PC-9 (cell line): ENCODE results near the gene PCDHA10. TPM values are rescaled to one million over a fixed set of nuclear protein-coding genes. Genes with fewer than 3 reads are reported as not detected.
A peak's percentile ranks its signal among the peaks of the same experiment; 100 is the strongest.

ENCODE experiments used
- BruUV-seq: library from RNA; stranded (reverse); fragments of 400-500 nt; replicated peaks from 2 replicates; lab custom pipeline; 2021; lab: Mats Ljungman, UMichigan
- CTCF ChIA-PET: fragments of 300-600 bp; sonication (Branson Sonifier 250); formaldehyde crosslinking; loops from one replicate; lab custom pipeline; 2022; ENCODE audit warnings: antibody characterized with exemption; lab: Charles Lee
- POLR2A ChIA-PET: fragments of 300-600 bp; sonication (Branson Sonifier 250); formaldehyde crosslinking; loops from one replicate; lab custom pipeline; 2022; ENCODE audit warnings: antibody characterized with exemption; ENCODE audit not compliant: unreplicated experiment; lab: Charles Lee
- DNase-seq, 2 experiments: peaks; one replicate each; pipeline versions ENCODE4 v3.0.0 to v3.0.0-alpha.2; 2015 to 2022; ENCODE audit warnings: mixed read lengths in 1 of 2
- H2AFZ ChIP-seq: fragments of 200-600 bp; sonication (generic); 2 replicates; pipeline ENCODE4 v1.8.1; 2017; ENCODE audit warnings: antibody characterized with exemption
- H3F3A ChIP-seq: fragments of 200-600 bp; sonication (generic); 2 replicates; pipeline ENCODE4 v1.8.1; 2017; ENCODE audit warnings: antibody characterized with exemption, mild to moderate bottlenecking, low read depth; ENCODE audit not compliant: insufficient read depth
- H3K27ac ChIP-seq: fragments of 200-600 bp; sonication (generic); 2 replicates; pipeline ENCODE4 v1.6.1; 2016; ENCODE audit warnings: mixed run types
- H3K27me3 ChIP-seq: fragments of 200-600 bp; sonication (generic); 2 replicates; pipeline ENCODE4 v1.6.1; 2016; ENCODE audit warnings: low read depth, mixed run types; ENCODE audit not compliant: insufficient read depth
- H3K36me3 ChIP-seq: fragments of 200-600 bp; sonication (generic); 2 replicates; pipeline ENCODE4 v1.6.1; 2016; ENCODE audit warnings: low read depth, mixed run types
- H3K4me1 ChIP-seq: fragments of 200-600 bp; sonication (generic); replicated peaks from 2 replicates; pipeline ENCODE4 v1.6.1; 2016; ENCODE audit warnings: mixed run types; ENCODE audit not compliant: insufficient read depth
- H3K4me2 ChIP-seq: fragments of 200-600 bp; sonication (generic); 2 replicates; pipeline ENCODE4 v1.6.1; 2017; ENCODE audit warnings: mixed run types
- H3K4me3 ChIP-seq: fragments of 200-600 bp; sonication (generic); 2 replicates; pipeline ENCODE4 v1.6.1; 2016; ENCODE audit warnings: mixed run types
- H3K79me2 ChIP-seq: fragments of 200-600 bp; sonication (generic); 2 replicates; pipeline ENCODE4 v1.6.1; 2017; ENCODE audit warnings: low read depth, mixed run types
- H3K9me2 ChIP-seq: fragments of 200-600 bp; sonication (generic); 2 replicates; pipeline ENCODE4 v1.8.1; 2017; ENCODE audit warnings: mild to moderate bottlenecking; ENCODE audit not compliant: insufficient read depth
- H3K9me3 ChIP-seq: fragments of 200-600 bp; sonication (generic); 2 replicates; pipeline ENCODE4 v1.8.1; 2016; ENCODE audit warnings: low read depth; ENCODE audit not compliant: insufficient read depth
- H4K20me1 ChIP-seq: fragments of 200-600 bp; sonication (generic); 2 replicates; pipeline ENCODE4 v1.8.1; 2017; ENCODE audit not compliant: insufficient read depth
- EZH2 ChIP-seq: fragments of 200-600 bp; sonication (generic); IDR thresholded peaks from 2 replicates; pipeline ENCODE4 v1.8.0; 2017; ENCODE audit warnings: antibody characterized with exemption, low read depth
- intact Hi-C: fragments of 100-400 bp; cut with micrococcal nuclease; formaldehyde crosslinking; loops from one replicate; pipeline ENCODE4 v1.10.0; 2022; ENCODE audit not compliant: unreplicated experiment
- total RNA-seq: library from RNA; stranded (reverse); gene quantifications from 2 replicates; pipeline ENCODE4 v1.2.3, GENCODE V29; 2021
- TF ChIP-seq, protein P1 (sequence below): fragments of 200-600 bp; sonication (generic); conservative IDR thresholded peaks from 2 replicates; pipeline ENCODE4 v1.6.1; 2017; ENCODE audit warnings: mixed run types, antibody characterized with exemption, mild to moderate bottlenecking, moderate library complexity

Gene PCDHA10
- total RNA-seq, 1 experiment from 2014 or later, result not detected

DNA sequence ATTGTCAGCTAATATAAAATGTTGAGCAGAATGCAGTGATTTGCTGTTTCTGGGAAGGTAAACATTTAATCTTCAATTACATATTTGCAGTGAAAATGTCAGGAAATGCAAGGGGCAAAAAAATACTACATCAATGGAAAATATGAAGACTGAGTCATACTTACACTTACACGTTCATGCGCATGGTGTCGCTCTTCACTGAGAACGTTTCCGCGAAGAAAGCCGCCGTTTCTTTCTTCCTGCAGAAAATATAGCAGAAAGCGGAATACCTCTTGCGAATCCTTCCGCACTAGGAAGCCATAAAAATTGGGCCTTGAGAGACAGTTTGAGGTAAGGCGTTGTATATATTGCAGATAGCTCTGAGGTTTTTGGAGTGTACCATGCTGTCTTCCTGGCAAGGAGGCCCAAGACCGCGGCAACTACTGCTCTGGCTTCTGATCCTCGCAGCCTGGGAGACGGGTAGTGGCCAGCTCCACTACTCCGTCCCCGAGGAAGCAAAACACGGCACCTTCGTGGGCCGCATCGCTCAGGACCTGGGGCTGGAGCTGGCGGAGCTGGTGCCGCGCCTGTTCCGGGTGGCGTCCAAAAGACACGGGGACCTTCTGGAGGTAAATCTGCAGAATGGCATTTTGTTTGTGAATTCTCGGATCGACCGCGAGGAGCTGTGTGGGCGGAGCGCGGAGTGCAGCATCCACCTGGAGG is 26.3 kb downstream of the PCDHA10 start, which contains the start of gene PCDHA13:
TSS of gene PCDHA13 (plus strand) at position 236 of the 702 bp plus-strand sequence. CDS start at position 381, 145 bp downstream.
- Histone ChIP-seq H3K9me3 (peaks cover 6% of the 10 kb centered on the region), H3K4me2 (no peak within 1 kb of the TSS), H3K27ac (no peak within 1 kb of the TSS), H2AFZ (no peak within 1 kb of the TSS), H3K36me3 (no peaks in the 10 kb centered on the region), H4K20me1 (no peaks in the 10 kb centered on the region), H3K4me1 (no peaks in the 10 kb centered on the region), H3K4me3 (no peak within 1 kb of the TSS), H3F3A (no peaks in the 10 kb centered on the region), H3K79me2 (no peaks in the 10 kb centered on the region), H3K9me2 (no peaks in the 10 kb centered on the region; the same call in 1 of the 2 replicates), H3K27me3 (no peaks in the 10 kb centered on the region)
- BruUV-seq, result no TSS peak
- DNase-seq, result no peak
- intact Hi-C loops, result loop anchor here (1.0 to 5.0 kb wide), 2 partner anchors 40 to 158 kb away; no protein-coding TSS in a partner anchor
- CTCF ChIA-PET, result interaction anchor here (0.9 kb wide), 1 partner anchor 158 kb away, joined by 5 read pairs; no protein-coding TSS in a partner anchor
- TF ChIP-seq, protein P1, sequence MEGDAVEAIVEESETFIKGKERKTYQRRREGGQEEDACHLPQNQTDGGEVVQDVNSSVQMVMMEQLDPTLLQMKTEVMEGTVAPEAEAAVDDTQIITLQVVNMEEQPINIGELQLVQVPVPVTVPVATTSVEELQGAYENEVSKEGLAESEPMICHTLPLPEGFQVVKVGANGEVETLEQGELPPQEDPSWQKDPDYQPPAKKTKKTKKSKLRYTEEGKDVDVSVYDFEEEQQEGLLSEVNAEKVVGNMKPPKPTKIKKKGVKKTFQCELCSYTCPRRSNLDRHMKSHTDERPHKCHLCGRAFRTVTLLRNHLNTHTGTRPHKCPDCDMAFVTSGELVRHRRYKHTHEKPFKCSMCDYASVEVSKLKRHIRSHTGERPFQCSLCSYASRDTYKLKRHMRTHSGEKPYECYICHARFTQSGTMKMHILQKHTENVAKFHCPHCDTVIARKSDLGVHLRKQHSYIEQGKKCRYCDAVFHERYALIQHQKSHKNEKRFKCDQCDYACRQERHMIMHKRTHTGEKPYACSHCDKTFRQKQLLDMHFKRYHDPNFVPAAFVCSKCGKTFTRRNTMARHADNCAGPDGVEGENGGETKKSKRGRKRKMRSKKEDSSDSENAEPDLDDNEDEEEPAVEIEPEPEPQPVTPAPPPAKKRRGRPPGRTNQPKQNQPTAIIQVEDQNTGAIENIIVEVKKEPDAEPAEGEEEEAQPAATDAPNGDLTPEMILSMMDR, result no peak
- no peak for TF ChIP-seq EZH2
- POLR2A ChIA-PET, result no interaction called here

DNA sequence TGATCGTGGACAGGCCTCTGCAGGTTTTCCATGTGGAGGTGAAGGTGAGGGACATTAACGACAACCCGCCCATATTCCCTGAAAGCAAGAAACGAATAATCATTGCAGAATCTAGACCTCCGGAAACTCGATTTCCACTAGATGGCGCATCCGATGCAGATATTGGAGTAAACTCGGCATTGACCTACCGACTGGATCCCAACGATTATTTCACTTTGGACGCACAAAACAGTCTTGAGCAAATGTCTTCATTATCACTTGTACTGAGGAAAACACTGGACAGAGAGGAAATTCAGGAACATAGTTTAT is 26.8 kb downstream of the PCDHA10 start:
- no peak overlapping the region for H3K27ac ChIP-seq
- POLR2A ChIA-PET, result no interaction called here
- no peak overlapping the region for H3K4me2 ChIP-seq
- no peak for TF ChIP-seq EZH2
- TF ChIP-seq, protein P1, result 0 out of 2 replicates have a peak, but pooled peaks have one; percentile 26
- H3K4me1 ChIP-seq, result no peaks in the 10 kb centered on the region
- intact Hi-C loops, result loop anchor here (1.0 to 5.0 kb wide), 2 partner anchors 40 to 158 kb away; no protein-coding TSS in a partner anchor
- BruUV-seq, result no TSS peak
- H3K9me2 ChIP-seq, result no peaks in the 10 kb centered on the region; the same call in 1 of the 2 replicates
- H4K20me1 ChIP-seq, result no peaks in the 10 kb centered on the region
- H3K36me3 ChIP-seq, result no peaks in the 10 kb centered on the region
- H2AFZ ChIP-seq, result no peak overlapping the region
- no peak overlapping the region for H3K4me3 ChIP-seq
- DNase-seq, result no peak
- no peaks in the 10 kb centered on the region for H3F3A ChIP-seq
- H3K27me3 ChIP-seq, result 0 out of 2 replicates have a peak, but pooled peaks cover under 1% of the 10 kb centered on the region
- no peaks in the 10 kb centered on the region for H3K79me2 ChIP-seq
- CTCF ChIA-PET, result interaction anchor here (0.9 kb wide), 1 partner anchor 157 kb away, joined by 5 read pairs; no protein-coding TSS in a partner anchor
- H3K9me3 ChIP-seq, result peaks cover 6% of the 10 kb centered on the region

DNA sequence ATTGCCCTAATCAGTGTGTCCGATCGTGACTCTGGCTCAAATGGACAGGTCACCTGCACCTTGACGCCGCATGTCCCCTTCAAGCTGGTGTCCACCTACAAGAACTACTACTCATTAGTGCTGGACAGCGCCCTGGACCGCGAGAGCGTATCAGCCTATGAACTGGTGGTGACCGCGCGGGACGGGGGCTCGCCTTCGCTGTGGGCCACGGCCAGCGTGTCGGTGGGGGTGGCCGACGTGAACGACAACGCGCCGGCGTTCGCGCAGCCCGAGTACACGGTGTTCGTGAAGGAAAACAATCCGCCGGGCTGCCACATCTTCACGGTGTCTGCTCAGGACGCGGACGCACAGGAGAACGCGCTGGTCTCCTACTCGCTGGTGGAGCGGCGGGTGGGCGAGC is 27.7 kb downstream of the PCDHA10 start:
- Histone ChIP-seq H3K36me3 (no peaks in the 10 kb centered on the region), H3K27ac (no peak overlapping the region), H3K4me2 (no peak overlapping the region), H3K9me3 (peaks cover 6% of the 10 kb centered on the region), H4K20me1 (no peaks in the 10 kb centered on the region), H3K27me3 (0 out of 2 replicates have a peak, but pooled peaks cover 8% of the 10 kb centered on the region), H3K79me2 (no peaks in the 10 kb centered on the region), H2AFZ (no peak overlapping the region), H3K4me1 (no peaks in the 10 kb centered on the region), H3K9me2 (no peaks in the 10 kb centered on the region; the same call in 1 of the 2 replicates), H3K4me3 (no peak overlapping the region), H3F3A (no peaks in the 10 kb centered on the region)
- CTCF ChIA-PET, result no interaction called here
- no peak for DNase-seq
- POLR2A ChIA-PET, result no interaction called here
- intact Hi-C loops, result loop anchor here (5.0 kb wide), 1 partner anchor 39 kb away; no protein-coding TSS in a partner anchor
- no TSS peak for BruUV-seq
- no peak for TF ChIP-seq EZH2
- TF ChIP-seq, protein P1, result no peak
